ENCODE measurements around the gene GALNT13.

Gene GALNT13

GRCh38 chr2:153946036-153946435 lies 74.3 kb downstream of the GALNT13 start:
- DNase-seq, result no peak

GRCh38 chr2:153953761-153954160 lies 82.0 kb downstream of the GALNT13 start:
- DNase-seq, result no peak

GRCh38 chr2:153963256-153963655 lies 91.5 kb downstream of the GALNT13 start:
- DNase-seq, result no peak

GRCh38 chr2:153967248-153967973 lies 95.7 kb downstream of the GALNT13 start:
- no peak for DNase-seq

DNA sequence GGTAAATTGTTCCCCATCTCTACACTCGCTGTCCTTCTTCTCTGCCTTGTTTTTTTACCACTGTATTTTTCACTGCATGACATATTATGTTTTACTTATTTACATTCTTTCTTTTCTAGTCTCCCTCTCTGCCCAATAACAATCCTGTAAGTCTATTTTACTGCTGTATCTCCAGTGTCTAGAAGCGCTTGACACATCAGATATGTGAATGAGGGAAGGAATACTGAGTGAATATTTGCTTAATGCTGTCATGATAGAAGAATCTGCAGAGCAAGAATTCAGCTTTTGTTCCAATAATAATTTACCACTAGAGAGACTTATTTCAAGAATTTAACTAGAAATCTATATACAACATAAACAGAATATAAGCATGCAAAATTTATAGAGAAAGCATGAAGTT lies 99.5 kb downstream of the GALNT13 start:
- no peak for DNase-seq

GRCh38 chr2:153971855-153972254 lies 100.1 kb downstream of the GALNT13 start:
- DNase-seq, result no peak

DNA sequence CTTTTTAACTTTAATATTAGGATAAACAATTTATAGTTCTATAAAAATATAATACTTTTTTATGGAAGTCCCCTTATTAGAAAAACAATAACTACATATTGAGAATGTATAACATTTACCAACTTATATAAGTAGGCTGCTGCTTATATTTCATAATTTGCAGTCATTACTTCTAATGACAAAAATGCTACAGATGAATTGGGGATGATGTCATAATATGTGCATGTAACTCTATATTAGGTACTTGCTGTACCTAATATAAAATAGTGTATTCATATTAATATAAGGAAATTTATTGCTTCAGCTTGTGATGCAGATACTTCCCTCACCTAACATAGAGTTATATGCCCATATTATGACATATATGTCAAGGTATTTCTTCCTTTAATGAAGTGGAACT lies 100.7 kb downstream of the GALNT13 start:
- DNase-seq, result no peak

- DNase-seq, result no peak
Observed at GRCh38 chr2:153986488-153987229, 114.9 kb downstream of the GALNT13 start.

GRCh38 chr2:153990771-153991170 lies 119.0 kb downstream of the GALNT13 start:
- DNase-seq, result no peak

DNA sequence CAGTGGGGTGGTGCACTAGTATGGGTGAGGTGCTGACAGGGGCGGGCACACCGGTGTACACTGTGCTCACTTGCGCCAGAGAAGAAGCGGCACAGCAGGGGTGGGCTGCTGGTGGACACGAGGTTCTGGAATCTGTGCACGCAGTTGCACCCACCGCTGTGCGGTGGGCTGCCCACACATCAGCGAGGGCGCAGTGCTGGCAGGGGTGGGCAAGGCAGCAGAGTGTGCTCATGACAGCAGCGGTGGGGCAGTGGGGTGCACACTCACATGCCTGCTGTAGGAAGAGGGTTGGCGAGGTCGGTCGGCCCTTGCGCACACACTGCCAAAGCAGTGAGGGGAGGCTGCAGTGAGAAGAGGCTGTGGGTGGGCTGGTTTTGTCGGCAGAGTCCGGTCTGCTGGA lies 141.8 kb downstream of the GALNT13 start:
- DNase-seq, result no peak

DNA sequence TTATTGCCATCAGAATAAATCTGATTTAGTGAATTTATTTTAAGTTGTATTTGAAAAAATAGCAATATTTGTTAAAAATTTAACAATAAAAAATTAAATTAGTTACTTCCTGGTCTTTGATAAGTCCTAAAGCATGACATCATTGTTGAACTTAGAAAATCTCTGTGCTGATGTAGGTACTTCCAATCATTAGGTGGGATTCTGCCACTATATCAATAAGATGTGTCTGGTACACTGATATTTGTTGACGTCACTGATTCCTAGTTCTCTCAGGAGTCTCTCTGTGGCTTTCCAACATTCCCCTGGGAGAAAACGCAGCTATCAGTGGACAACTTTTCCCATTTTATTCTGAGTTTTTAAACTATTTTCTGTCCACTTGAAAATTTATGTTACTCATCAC lies 143.5 kb downstream of the GALNT13 start:
- no peak for DNase-seq

DNA sequence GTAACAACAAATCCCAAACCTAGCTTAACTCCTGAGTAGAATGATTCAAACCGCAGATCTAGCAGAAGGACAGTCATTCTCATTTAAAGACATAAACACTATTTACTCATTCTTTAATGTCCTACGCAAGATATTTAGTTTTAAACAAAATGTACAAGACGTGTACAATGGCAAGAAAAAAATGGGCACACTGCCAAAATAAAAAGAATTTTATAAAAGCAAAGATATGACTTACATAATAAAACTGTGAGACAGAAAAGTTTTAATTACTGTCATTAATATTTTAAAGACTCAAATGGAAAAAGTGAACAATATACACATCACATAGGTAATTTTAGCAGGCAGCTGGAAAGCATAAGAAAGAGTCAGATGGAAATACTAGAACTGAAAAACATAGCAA lies 157.8 kb downstream of the GALNT13 start:
- DNase-seq, result no peak

- DNase-seq, result no peak
Observed at GRCh38 chr2:154032220-154032619, 160.5 kb downstream of the GALNT13 start.

GRCh38 chr2:154046493-154046892 lies 174.8 kb downstream of the GALNT13 start:
- no peak for DNase-seq

- no peak for DNase-seq
Observed at GRCh38 chr2:154048905-154049304, 177.2 kb downstream of the GALNT13 start.

GRCh38 chr2:154049561-154049960 lies 177.8 kb downstream of the GALNT13 start:
- DNase-seq, result no peak

DNA sequence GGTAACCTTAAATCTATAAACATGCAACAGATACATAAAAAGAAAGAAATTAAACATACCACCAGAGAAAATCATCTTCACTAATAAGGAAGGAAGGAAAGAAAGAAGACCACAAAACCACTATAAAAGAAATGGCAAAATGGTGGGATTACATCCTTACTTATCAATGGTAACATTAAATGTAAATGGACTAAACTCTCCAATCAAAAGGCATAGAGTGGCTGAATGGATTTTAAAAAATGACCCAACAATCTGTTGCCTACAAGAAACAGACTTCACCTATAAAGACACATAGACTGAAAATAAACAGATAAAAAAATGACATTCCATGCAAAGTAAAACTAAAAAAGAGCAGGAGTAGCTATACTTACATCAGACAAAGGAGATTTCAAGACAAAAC lies 195.4 kb downstream of the GALNT13 start:
- DNase-seq, result no peak

DNA sequence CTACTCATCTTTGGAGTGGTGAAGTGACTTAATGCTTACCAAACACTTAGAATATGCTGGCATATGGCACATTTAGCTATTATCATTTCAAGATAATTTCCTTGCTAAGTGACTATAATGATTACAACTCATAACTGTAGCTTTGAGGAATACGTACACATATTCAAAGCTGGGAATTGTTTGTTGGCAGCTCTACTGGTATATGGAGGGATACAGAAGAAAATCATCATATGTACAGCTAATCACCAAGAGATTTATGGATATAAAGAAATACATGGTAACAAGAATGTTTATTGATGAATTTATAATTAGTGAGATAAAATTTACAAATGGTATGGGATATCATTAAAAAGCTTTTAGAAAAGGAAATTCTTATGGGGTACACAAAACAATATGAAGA lies 207.2 kb downstream of the GALNT13 start:
- DNase-seq, result no peak

GRCh38 chr2:154092571-154092970 lies 220.8 kb downstream of the GALNT13 start:
- no peak for DNase-seq

GRCh38 chr2:154093856-154094255 lies 222.1 kb downstream of the GALNT13 start:
- no peak for DNase-seq

- DNase-seq, result no peak
Observed at GRCh38 chr2:154097833-154098398, 226.2 kb downstream of the GALNT13 start.

DNA sequence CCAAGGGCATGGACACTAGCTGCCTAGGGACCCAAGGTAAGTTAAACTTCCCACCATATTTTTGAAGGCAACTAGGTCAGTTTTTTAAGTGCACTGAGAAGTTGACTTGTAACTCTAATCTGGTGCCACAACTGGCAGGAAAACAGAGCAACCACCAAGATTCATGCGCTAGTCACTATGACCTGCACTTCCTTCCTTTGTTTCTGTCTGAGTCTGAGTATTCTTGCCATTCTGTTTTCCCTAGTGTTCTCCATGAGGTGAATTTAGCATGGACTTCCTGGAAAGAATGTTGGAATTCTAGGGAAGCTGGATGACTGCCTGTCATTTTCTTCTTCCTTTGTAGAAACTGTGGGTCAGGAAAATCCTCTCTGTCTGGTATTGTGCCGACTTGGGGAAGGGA lies 249.0 kb downstream of the GALNT13 start:
- DNase-seq, result no peak

DNA sequence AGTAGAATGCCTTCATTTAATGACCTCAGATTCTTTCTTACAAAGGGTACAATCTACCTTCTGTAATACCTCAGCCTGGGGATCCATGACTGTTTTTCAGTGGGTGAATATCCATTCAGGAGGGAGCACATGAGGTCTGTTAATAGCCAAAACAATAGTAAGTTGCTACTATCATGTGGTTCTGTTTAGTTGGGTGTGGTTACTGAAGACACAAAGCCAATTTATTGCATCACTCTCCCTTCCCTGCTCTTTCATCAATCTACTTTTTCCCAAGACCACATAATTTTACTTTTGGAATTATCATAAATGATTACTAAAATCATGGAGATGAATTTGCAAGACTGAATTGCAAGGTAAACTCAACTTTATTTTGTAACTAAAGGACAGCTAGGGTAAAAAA lies 254.2 kb downstream of the GALNT13 start:
- DNase-seq, result no peak

- DNase-seq, result no peak
Observed at GRCh38 chr2:154130821-154131220, 259.1 kb downstream of the GALNT13 start.
